Brain microvascular endothelial cell (primary cell): ENCODE measurements around the gene MDM4.
A peak's percentile ranks its signal among the peaks of the same experiment; 100 is the strongest.

Experiments
- DNase-seq: peaks from one replicate; pipeline ENCODE4 v3.0.0-alpha.2; 2020
- H3K27ac ChIP-seq: fragments of 250-450 bp; sonication (Bioruptor Pico); 2 replicates; pipeline ENCODE4 v1.5.1; 2020; ENCODE audit warnings: mild to moderate bottlenecking, moderate library complexity
- H3K27me3 ChIP-seq: fragments of 250-450 bp; sonication (Bioruptor Pico); replicated peaks from 2 replicates; pipeline ENCODE4 v1.5.1; 2020; ENCODE audit warnings: mild to moderate bottlenecking
- H3K36me3 ChIP-seq: fragments of 250-450 bp; sonication (Bioruptor Pico); replicated peaks from 2 replicates; pipeline ENCODE4 v1.5.1; 2020; ENCODE audit warnings: mild to moderate bottlenecking
- H3K4me3 ChIP-seq: 2 replicates; pipeline ENCODE4 v1.5.1; 2011; ENCODE audit warnings: low read depth, mild to moderate bottlenecking, control low read depth, low read length, moderate library complexity
- CTCF ChIP-seq: IDR thresholded peaks from 2 replicates; pipeline ENCODE4 v1.5.1; 2011; ENCODE audit warnings: low read depth, mild to moderate bottlenecking, moderate library complexity, low read length, control low read depth, inconsistent platforms; ENCODE audit errors: missing control alignments
- in situ Hi-C: cut with HindIII; loops from 2 replicates; pipeline ENCODE4 v1.10.0; 2017; ENCODE audit warnings: low sequenced_read_pairs, low pct_ligation_motif_present

Gene MDM4

GRCh38 chr1:204502241-204502640, 14.0 kb upstream of the MDM4 start:
- Histone ChIP-seq H3K27ac (no peak overlapping the region), H3K27me3 (peaks cover 3% of the 10 kb centered on the region), H3K4me3 (no peak overlapping the region), H3K36me3 (no peaks in the 10 kb centered on the region)
- no peak for TF ChIP-seq CTCF
- in situ Hi-C loops: no loop called here
- no peak for DNase-seq

- H3K27ac ChIP-seq: no peak overlapping the region
- H3K4me3 ChIP-seq: no peak overlapping the region
- H3K27me3 ChIP-seq: peaks cover 2% of the 10 kb centered on the region
- TF ChIP-seq CTCF: peak; percentile 40
- in situ Hi-C loops: no loop called here
- H3K36me3 ChIP-seq: no peaks in the 10 kb centered on the region
- peak; percentile 64 for DNase-seq
These were observed 12.9 kb upstream of the MDM4 start for GRCh38 chr1:204503122-204503912.

- no peaks in the 10 kb centered on the region for H3K36me3 ChIP-seq
- TF ChIP-seq CTCF: no peak
- in situ Hi-C loops: no loop called here
- H3K4me3 ChIP-seq: no peak overlapping the region
- no peaks in the 10 kb centered on the region for H3K27me3 ChIP-seq
- DNase-seq: no peak
- no peak overlapping the region for H3K27ac ChIP-seq
These were observed 12.2 kb upstream of the MDM4 start for GRCh38 chr1:204503913-204504519.

GRCh38 chr1:204505674-204506200, 10.5 kb upstream of the MDM4 start:
- Histone ChIP-seq H3K4me3 (peak overlapping the region; percentile 56), H3K27ac (no peak overlapping the region), H3K36me3 (no peaks in the 10 kb centered on the region), H3K27me3 (no peaks in the 10 kb centered on the region)
- TF ChIP-seq CTCF: no peak
- in situ Hi-C loops: no loop called here
- DNase-seq: no peak

GRCh38 chr1:204506201-204506968, 9.8 kb upstream of the MDM4 start:
- Histone ChIP-seq H3K36me3 (no peaks in the 10 kb centered on the region), H3K27ac (peak overlapping the region; percentile 81), H3K4me3 (peak overlapping the region; percentile 56), H3K27me3 (no peaks in the 10 kb centered on the region)
- TF ChIP-seq CTCF: no peak
- in situ Hi-C loops: no loop called here
- peak; percentile 85 for DNase-seq
